GM19238 (cell line): ENCODE results near the gene WNT3.

Source experiments
- DNase-seq: peaks from one replicate; pipeline ENCODE4 v3.0.0; 2011; ENCODE audit warnings: low spot score; ENCODE audit not compliant: insufficient read length

WNT3 gene

DNA sequence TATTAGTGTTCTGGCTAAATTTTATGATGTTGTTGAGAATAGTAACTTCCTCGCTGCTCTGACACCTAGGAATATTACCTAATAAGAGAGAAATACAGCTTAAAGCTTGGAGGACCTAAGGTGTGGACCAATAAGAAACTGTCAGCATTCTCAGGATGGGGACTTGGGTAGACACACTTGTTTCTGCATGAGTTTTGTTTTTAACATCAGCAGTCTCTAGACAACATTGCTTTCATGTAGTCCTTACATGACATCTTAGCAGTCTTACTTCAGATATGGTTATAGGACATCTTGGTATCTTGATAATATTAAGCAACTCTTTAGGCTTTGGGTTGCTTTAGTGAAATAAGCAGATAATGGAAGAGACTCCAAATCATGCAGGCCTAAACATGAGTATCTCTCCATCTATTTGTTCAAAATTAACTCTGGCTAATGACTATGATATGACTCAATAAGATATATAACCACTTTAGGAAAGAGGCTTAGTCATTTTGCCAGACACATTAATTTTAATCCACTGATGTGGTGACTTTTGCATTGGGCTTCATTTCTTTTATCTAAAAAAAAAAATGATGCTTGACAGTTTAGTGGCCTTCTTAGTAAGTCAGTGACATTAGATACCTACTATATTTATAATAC is 84.5 kb downstream of the WNT3 start:
- DNase-seq: no peak

DNA sequence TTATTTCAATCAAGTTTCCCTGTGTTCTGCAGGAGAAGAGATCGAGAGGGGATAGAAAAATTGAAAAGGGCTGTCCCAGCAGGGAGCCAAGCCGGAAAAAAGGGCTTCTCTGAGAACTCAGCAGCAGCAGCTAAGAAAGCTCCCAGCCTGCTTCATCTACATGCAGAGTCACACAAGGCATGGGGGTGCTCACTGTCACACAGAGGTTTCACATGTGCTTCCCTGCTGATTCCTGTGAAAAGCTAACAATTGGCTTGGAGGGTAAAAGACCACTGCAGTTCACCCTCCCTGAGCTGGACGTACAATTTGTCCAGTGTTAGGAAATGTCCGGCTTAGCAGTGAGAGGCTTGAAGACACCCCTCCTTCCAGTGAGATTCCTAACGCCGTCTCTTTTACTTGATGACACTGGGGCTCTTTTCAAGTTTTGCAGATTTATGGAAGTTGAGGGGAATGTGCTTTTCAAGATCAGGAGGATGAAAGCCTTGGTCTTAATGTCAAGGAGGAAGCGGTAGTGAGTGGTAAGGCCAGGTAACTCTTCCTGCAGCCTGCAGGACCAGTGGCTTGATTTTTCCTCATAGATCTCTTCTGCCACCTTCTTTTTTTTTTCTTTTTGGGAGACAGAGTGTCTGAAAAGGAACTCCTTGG is 85.6 kb downstream of the WNT3 start:
- DNase-seq: no peak

DNA sequence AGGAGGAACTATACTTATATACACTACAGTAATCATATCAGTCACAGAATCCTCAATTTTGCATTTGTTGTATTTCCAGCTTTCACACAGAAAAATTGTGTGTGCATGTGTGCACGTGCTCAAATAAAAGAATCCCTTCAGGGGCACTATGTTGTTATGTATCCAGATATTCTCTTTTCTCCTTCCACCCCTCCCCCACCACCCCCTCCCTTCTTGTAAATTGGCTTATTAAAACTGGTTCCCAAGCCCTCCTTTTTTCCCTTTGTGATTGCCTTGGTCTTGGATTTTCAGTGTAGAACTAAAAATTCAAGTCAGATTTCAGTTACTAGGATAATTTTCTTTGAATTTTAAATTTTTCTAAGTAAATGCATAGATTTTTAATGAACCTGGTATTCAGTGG is 86.3 kb downstream of the WNT3 start:
- DNase-seq: no peak

DNA sequence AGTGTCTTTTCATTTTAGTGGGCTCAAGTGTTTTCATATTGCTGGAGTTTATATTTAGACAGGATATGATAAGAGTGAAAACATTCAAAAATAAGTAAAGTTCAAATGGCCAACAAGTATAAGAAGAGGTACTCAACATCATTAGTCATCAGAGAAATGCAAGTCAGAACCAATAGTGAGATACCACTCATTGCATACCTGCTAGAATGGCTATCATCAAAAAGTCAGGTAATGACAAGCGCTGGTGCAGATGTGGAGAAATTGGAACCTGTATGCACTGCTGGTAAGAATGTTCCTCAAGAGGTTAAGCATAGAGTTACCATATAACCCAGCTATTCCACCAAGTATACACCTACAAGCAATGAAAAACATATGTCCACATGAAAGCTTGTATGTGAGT is 87.8 kb downstream of the WNT3 start:
- DNase-seq: no peak

DNA sequence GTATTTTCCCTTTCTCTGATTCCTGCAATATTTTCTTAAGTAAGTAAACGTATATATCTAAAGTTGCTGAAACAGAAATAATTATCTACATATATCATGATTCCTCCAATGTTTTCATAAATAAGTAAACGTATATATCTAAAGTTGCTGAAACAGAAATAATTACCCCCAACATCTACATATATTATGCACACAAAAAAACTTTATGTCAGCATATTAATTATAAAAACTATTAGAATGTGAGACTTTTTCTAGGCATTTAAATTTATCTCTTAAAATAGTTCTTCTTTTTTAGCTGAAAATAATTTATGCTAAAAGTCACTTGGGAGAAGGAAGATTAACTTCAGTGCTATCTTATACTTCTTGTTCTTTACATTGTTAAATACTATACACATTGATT is 88.5 kb downstream of the WNT3 start:
- DNase-seq: no peak

DNA sequence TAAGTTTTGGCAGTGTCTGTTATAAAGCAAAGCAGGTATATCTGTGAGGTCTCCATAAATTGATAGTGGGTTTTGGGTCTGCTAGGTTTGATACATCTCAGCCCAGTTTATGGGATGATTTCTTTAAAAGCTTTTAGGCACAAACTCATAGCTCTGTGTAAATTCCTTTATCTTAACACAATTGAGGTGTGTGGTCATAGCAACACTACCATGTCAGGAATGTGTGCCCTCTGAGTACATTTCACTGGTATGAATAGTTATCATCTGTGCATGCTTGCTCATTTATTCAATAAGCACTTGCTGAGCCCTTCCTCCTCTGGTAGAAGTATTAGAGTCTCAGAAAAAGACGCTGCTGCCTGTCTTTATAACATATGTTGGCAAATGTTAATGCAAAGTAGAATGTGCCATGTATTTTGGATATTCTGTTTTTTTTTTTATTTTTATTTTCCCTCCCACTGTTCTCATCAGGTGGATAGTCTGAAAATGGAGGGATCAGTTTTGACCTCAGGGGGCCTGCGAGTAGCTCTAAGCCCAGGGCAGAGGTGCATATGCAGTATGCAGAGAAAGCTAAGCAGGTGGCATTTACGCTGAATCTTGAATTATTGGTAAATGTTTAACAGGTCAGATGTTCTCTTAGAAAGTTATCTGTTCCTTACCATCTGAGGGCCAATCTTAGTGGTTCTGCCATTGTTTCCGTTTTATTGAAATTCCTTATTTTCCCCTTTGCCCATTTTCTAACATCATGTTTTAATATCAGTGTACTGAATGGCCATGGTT is 90.7 kb downstream of the WNT3 start:
- DNase-seq: no peak

DNA sequence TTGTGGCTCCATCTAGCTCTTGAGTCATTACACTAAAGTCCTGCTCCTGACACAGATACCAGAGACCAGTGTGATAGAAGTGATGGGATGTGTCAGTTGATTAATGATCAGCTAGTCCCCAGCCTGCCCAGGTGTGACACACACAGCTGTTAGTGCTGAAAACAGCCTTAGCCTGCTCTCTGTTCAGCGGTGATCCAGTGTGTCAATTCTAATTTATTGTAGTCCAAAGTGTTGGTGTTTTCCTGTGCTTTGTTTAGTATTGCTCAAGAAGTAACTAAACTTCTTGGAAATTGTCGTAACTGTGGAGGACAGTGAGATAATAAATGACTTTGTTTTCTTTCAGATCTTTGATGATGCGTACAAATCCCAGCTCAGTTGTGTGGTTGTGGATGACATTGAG is 92.3 kb downstream of the WNT3 start:
- DNase-seq: no peak

DNA sequence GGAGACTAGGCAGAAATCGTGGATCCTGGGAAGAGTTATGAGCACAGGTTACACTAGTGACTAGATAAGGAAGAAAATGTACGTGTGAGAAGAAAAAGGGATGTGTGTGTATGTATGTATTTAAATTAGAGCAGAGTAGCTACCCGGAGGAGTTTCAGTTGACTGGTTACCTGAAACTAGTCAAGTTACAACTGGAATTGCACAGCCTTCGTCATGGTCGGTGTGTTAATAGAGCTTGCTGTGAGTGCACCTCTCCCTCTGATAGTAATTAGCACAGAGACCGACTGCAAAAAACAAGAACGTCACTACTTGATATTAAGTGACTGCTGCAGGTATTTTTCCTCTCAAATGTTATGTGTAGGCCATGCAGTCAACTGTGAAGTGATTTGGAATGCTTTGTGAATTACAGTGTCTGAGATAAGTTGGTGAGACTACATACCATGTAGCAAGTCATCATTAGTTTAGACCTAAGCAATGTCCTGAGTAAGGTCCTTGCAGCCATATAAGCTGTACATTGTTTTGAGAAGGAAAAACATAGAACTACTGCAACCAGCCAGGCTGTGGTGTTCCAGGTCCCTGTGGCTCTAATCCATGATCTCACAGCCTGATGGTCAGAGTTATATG is 95.7 kb downstream of the WNT3 start:
- no peak for DNase-seq

DNA sequence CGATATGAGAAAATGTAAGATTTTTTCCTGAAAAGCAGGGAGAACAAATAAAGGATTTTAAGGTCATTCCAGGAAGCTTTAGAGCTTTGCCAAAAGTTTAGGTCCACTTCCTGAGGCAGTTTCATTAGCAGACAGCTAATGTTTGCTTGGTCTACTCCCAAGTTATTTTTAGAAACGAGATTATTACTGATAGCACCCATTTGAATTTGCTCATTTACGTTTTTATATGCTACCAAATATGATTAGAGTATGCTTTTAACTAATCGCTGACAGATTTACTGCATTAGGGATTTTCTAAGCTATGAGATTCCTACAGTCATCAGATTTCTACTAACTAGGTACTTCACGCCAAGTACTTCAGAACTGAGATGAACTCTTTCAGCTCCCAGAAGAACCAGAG is 98.1 kb downstream of the WNT3 start:
- DNase-seq: no peak

DNA sequence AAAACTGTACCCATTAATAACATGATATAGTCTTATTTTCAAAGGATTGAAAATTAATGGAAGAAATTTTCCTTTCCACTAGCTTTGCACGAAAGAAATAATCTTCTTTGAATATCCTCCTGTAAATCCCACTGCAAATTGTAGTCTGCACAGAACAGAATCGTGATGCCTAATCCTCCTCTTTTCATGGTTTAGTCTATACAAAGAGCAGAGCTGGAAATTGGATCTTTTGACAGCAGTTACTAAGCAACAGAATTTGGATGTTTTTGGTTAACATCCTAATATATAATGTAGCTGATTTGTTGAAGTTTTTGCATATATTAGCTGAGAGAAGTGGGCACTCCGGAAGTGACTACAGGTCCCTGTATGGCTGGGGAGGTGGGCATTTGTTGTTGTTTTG is 98.6 kb downstream of the WNT3 start:
- DNase-seq: no peak

DNA sequence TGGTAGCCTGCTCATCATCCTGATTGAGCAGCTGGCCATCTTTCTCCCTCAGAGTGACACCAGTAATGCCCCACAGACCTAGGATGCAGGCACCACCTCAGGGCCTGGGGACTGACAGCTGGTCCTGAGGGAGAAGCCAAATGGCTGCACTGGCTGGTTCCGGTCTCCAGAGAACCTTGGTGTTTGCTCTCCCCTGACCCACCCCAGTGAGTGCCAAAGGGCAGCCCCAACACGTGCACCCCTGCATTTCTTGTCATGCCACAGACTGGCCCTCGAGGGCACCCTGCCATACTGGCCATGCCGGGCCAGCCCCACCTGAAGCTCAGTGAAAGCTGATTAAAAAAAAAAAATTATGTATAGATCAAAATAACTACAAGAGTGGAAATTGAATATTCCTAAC is 100.5 kb downstream of the WNT3 start:
- no peak for DNase-seq
